ENCODE measurements around the gene PIP5K1C.

The PIP5K1C gene

GRCh38 chr19:3665681-3666544 is 34.4 kb downstream of the PIP5K1C start:
- H3K4me1 Mint-ChIP-seq, result peaks cover 37% of the 10 kb centered on the region
- H3K4me3 Mint-ChIP-seq, result peak overlapping the region; percentile 29
- peak; percentile 80 for ATAC-seq
- H3K9me3 Mint-ChIP-seq, result no peaks in the 10 kb centered on the region
- no peaks in the 10 kb centered on the region for H3K27me3 Mint-ChIP-seq
- H3K36me3 Mint-ChIP-seq, result peaks cover 41% of the 10 kb centered on the region
- H3K27ac Mint-ChIP-seq, result peak overlapping the region; percentile 32

DNA sequence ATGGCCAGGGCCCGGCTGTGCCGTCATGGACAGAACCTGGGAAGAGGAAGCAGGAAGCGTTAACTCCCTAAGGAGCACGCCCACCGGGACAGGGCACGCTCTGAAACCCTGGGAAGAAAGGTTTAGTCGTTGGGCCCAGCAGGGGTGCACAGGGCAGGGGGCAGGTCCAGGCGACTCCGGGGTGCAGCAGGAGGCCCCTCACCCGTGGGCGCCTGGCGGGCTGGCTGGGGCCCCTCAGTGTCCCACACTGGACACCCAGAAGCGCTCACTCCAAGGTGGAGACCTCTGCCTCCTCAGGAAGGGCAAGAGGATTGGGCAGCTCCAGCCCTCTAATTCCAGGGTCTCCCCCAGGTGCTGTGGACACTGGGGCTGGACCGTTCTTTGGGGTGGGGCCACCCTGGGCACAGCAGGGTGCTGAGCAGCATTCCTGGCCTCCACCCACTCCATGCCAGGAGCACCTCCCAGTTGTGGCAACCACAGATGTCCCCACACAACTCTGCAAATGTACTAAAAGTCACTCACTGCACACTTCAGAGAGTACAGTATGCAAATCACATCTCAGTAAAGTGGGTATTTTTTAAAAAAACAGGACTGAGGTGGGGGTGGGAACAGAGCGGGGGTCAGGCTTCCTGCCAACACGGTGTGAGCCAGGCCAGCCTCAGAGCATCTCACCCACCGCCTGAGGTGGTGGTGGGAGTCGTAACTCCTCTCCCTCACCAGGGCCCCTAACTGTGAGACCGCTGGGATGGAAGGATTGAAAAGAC is 35.2 kb downstream of the PIP5K1C start:
- H3K27ac Mint-ChIP-seq, result peak overlapping the region; percentile 32
- no peaks in the 10 kb centered on the region for H3K27me3 Mint-ChIP-seq
- no peaks in the 10 kb centered on the region for H3K9me3 Mint-ChIP-seq
- ATAC-seq, result peak; percentile 37
- peaks cover 32% of the 10 kb centered on the region for H3K4me1 Mint-ChIP-seq
- H3K36me3 Mint-ChIP-seq, result peaks cover 49% of the 10 kb centered on the region
- peak overlapping the region; percentile 29 for H3K4me3 Mint-ChIP-seq

DNA sequence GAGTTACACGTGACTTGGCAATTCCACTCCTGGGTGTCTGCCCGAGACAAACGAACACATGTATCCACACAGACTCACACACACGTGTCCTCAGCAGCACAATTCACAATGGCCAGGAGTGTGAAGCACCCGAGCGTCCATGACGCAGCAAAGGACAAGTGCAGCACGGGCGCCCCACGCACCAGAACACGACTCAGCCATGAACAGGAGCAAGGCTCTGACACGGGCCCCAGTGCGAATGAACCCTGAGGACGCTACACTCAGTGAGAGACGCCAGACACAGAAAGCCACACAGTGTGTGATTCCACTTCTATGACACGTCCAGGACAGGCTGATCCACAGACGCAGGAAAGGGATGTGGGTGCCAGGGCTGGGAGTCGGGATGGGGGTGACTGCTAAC is 36.4 kb downstream of the PIP5K1C start:
- Mint-ChIP-seq H3K27me3 (no peaks in the 10 kb centered on the region), H3K36me3 (peaks cover 60% of the 10 kb centered on the region), H3K9me3 (no peaks in the 10 kb centered on the region), H3K4me3 (no peak overlapping the region), H3K27ac (no peak overlapping the region), H3K4me1 (peaks cover 32% of the 10 kb centered on the region)
- ATAC-seq, result no peak

DNA sequence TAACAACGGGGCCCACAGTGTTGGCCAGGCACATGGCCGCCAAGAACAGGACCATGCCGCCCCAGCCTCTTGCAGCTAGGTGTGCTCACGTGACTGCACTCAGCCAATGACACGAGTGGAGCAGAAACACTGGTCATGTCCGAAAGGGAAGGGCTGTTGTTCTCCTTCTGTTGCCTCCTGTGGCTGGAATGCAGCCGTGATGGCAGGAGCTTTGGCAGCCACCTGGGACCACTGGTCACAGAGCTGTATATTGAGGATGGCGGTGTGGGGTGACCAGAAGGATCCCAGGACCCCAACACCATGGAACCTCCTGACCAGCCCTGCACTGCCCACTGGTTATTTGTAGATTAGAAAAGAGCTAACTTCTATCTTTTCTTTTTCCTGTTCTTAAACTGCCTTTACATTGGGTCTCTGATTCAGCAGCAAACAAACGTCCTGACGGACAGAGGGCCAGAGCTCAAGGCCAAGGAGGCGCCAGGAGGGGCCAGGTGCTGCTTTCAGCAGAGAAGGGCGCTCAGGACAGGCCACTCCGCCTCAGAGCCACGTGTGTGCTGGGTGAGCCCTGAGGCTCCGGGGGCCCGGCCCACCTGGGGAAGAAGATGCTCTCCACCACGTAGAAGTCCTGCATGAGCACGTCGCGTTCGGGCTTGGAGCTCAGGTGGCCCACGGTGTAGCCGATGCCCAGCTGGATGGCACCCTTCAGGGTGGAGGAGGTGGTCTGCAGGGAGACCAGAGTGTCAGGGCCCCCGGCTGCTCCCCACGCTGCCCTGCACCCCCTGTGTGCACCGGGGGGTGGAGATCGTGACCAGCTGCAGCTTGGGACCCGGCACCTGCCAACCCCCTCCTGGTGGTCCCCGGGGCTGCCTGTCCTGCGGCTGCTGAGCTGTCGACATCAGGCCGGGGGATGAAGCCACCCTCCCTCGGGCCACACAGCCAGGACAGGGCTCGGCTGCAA is 38.7 kb downstream of the PIP5K1C start:
- H3K4me3 Mint-ChIP-seq, result no peak overlapping the region

DNA sequence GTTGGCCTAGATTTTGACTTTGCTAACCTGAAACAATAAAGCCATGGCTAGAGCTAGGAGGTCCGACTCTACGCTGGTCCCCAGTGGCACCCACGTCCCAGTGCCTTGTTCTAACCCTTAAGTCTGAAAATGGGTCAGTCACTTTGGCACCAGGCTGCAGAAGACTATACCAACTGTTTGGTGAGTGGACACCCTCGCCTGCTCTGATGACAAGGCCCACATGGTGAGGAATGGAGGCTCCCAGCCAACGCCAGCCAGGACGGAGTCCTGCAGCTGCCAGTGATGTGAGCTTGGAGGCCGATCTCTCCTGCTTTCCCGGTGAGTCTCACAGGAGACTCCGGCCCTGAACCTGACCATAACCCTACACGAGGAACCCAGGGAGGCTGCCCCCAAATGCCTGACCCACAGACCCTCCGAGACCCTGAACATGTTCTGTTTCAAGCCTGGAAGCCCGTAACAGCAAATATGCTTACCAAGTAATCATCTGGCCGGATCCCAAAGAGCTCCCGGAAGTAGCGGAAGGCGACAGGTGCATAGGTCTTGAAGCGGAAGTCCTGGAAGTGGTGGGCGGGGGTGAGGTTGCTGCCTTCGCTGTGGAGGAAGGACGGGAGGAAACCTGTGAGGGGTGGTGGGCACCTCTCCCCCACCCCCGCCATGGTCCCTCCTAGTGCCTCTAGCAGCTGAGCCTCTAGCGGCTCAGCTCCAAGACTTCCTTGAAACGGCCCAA is 39.6 kb downstream of the PIP5K1C start:
- H3K9me3 Mint-ChIP-seq, result no peaks in the 10 kb centered on the region
- no peaks in the 10 kb centered on the region for H3K27me3 Mint-ChIP-seq
- no peak overlapping the region for H3K4me3 Mint-ChIP-seq
- H3K36me3 Mint-ChIP-seq, result peaks cover 61% of the 10 kb centered on the region
- peaks cover 20% of the 10 kb centered on the region for H3K4me1 Mint-ChIP-seq
- ATAC-seq, result no peak
- H3K27ac Mint-ChIP-seq, result no peak overlapping the region

More for the DNA sequence above, 38.7 kb downstream of the PIP5K1C start:
- Mint-ChIP-seq H3K9me3 (no peaks in the 10 kb centered on the region), H3K27ac (no peak overlapping the region), H3K36me3 (peaks cover 61% of the 10 kb centered on the region), H3K27me3 (no peaks in the 10 kb centered on the region), H3K4me1 (peaks cover 28% of the 10 kb centered on the region)
- no peak for ATAC-seq

DNA sequence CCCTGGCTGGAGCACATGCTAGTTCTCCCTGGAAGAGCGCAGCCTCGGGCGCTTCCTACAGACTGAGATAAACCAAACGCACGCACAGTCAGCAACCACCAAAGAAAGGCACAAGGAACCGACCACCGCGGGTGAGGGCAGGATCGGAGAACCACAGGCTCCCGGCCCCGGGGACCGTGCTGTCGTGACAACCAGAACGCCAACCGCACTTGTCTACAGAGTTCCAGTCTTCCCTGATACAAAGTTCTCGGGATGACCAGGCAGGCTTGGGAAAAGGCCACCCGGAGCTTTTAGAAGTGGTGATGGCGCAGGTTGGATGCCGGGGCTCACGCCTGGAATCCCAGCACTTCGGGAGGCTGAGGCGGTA is 40.5 kb downstream of the PIP5K1C start:
- Mint-ChIP-seq H3K9me3 (no peaks in the 10 kb centered on the region), H3K36me3 (peaks cover 61% of the 10 kb centered on the region), H3K27me3 (no peaks in the 10 kb centered on the region), H3K27ac (no peak overlapping the region), H3K4me3 (no peak overlapping the region), H3K4me1 (peaks cover 13% of the 10 kb centered on the region)
- no peak for ATAC-seq

DNA sequence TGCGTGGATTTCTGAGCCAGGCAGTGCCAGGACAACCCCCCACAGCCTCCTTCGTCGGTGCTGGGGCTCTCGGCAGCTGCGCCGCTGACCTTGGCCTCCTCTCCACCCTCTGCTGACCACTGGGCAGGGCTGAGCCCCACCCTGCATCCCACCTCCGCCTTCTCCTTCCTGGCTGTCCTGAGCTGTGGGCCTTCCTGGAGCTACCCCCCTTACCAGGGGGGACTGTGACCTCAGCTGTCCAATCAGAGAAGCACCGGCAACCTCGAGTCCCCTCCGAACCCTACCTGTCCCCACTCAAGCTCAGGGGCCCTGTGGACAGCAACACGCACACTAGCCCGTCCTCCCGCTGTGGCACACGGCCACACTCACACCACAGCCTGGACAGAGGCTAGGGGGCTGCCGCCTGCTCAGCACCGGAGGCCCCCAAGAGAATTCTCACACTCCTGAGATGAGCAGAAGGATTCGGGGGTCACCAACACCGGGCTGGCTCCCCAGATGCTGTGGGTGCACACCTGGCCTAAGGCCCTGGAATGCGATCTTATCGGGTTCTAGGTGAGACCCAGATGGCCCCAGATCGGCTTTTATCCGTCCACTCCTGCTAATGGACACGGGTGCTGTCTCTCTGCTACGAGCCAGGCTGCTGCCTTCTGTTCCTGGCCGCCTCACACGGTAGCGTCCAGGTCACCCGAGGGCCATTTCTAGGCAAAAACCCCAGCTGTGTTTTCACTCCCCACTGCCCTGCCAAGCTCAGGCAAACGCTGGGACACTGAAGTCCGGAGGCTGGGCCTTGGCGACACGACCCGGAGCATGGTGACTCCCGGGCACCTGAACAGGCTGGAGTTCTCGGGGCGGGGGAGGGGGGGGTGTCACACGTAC is 41.2 kb downstream of the PIP5K1C start:
- H3K27ac Mint-ChIP-seq, result no peak overlapping the region
- H3K4me3 Mint-ChIP-seq, result no peak overlapping the region
- H3K9me3 Mint-ChIP-seq, result no peaks in the 10 kb centered on the region
- H3K27me3 Mint-ChIP-seq, result no peaks in the 10 kb centered on the region
- ATAC-seq, result no peak
- peaks cover 10% of the 10 kb centered on the region for H3K4me1 Mint-ChIP-seq
- H3K36me3 Mint-ChIP-seq, result peaks cover 63% of the 10 kb centered on the region

- Mint-ChIP-seq H3K27ac (no peak overlapping the region), H3K9me3 (no peaks in the 10 kb centered on the region), H3K27me3 (no peaks in the 10 kb centered on the region), H3K36me3 (peaks cover 57% of the 10 kb centered on the region), H3K4me3 (no peak overlapping the region), H3K4me1 (peaks cover 8% of the 10 kb centered on the region)
- no peak for ATAC-seq
These were observed 42.0 kb downstream of the PIP5K1C start for GRCh38 chr19:3658004-3658869.

GRCh38 chr19:3657395-3657769 is 42.9 kb downstream of the PIP5K1C start:
- no peak overlapping the region for H3K4me3 Mint-ChIP-seq
- H3K27me3 Mint-ChIP-seq, result no peaks in the 10 kb centered on the region
- no peak overlapping the region for H3K27ac Mint-ChIP-seq
- ATAC-seq, result no peak
- H3K9me3 Mint-ChIP-seq, result no peaks in the 10 kb centered on the region
- H3K36me3 Mint-ChIP-seq, result peaks cover 53% of the 10 kb centered on the region
- H3K4me1 Mint-ChIP-seq, result peaks cover 4% of the 10 kb centered on the region

- Mint-ChIP-seq H3K4me3 (no peak overlapping the region), H3K4me1 (peaks cover 4% of the 10 kb centered on the region), H3K9me3 (no peaks in the 10 kb centered on the region), H3K27ac (no peak overlapping the region), H3K27me3 (no peaks in the 10 kb centered on the region), H3K36me3 (peaks cover 52% of the 10 kb centered on the region)
- ATAC-seq, result no peak
These were observed 43.4 kb downstream of the PIP5K1C start for GRCh38 chr19:3656747-3657394.

GRCh38 chr19:3656073-3656746 is 44.1 kb downstream of the PIP5K1C start:
- no peak for ATAC-seq
- no peak overlapping the region for H3K27ac Mint-ChIP-seq
- H3K4me3 Mint-ChIP-seq, result no peak overlapping the region
- H3K9me3 Mint-ChIP-seq, result no peaks in the 10 kb centered on the region
- H3K4me1 Mint-ChIP-seq, result peaks cover 4% of the 10 kb centered on the region
- peaks cover 52% of the 10 kb centered on the region for H3K36me3 Mint-ChIP-seq
- H3K27me3 Mint-ChIP-seq, result no peaks in the 10 kb centered on the region

DNA sequence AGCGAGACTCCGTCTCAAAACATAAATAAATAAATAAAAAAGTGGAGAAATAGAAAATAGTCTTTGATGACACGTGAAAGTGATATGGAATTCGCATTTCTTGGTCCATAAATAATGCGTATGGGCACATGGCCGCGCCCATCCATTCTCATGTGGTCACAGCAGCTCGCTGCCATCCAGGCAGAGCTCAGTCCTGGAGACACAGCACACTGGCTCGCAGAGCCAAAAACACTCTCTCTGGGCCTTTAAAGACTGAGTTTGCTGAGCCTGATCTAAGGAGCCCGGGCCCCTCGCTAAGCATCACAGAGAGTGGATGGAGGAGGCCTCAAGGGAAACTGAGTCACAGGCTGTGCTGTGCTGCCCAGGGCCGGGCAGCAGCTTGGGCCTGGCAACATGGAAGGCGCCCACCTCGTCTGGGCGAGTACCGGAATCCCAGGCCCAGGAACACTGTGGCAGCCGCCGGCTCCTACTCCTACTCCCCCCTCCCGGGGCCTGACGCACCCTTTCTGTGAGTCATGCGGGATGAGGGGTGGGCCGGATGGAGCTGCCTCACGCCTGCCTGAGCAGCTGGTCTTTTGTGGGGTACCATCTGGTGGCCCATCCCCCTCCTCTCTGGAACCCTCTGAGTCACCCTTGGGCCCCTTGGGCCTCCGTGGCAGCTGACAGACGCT is 44.7 kb downstream of the PIP5K1C start:
- Mint-ChIP-seq H3K4me1 (peaks cover 4% of the 10 kb centered on the region), H3K4me3 (no peak overlapping the region), H3K36me3 (peaks cover 49% of the 10 kb centered on the region), H3K27ac (no peak overlapping the region), H3K9me3 (no peaks in the 10 kb centered on the region), H3K27me3 (no peaks in the 10 kb centered on the region)
- ATAC-seq, result peak; percentile 74
